ENCODE data around the gene QPRT. TPM values are rescaled to one million over a fixed set of nuclear protein-coding genes. Genes with fewer than 3 reads are reported as not detected.
"Not testable (repeated sequence)": the region's sequence is repeated elsewhere in the genome, so short reads cannot be mapped to it uniquely, and the experiment has no call there.

The QPRT gene
- total RNA-seq, 1 experiment from 2014 or later = 31.1 TPM

DNA sequence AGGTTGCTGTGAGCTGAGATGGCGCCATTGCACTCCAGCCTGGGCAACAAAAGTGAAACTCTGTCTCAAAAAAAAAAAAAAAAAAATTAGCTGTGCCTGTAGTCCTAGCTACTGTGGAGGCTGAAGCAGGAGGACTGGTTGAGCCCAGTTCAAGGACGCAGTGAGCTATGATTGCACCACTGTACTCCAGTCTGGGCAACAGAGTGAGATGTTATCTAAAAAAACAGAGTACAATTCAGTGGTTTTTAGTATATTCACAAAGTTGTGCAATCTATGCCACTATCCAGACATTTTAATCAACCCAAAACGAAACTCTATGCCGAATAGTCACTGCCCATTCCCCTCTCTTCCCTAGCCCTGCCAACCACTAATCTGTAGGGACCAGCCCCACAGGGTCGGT lies 41.7 kb downstream of the QPRT start:
- POLR2A ChIA-PET (ENCODE audit: low non-redundant PET) = no interaction called here
- no peak overlapping the region for H3K27ac ChIP-seq (ENCODE audit: low read depth, low read length, poor library complexity, severe bottlenecking)
- DNase-seq (ENCODE audit: low spot score) = no peak
- H3K4me3 ChIP-seq (ENCODE audit: low read depth, low read length, poor library complexity, severe bottlenecking) = no peak overlapping the region
- no peaks in the 10 kb centered on the region for H3K9me3 ChIP-seq (ENCODE audit: low read depth, low read length, poor library complexity, severe bottlenecking)
- CTCF ChIA-PET = interaction anchor here (0.6 to 0.7 kb wide), 2 partner anchors 20 to 95 kb away, joined by 4 to 5 read pairs; partner anchors contain the start of gene PAGR1
- H3K4me1 ChIP-seq (ENCODE audit: insufficient read depth, low read length, poor library complexity, severe bottlenecking) = no peaks in the 10 kb centered on the region
- H3K36me3 ChIP-seq (ENCODE audit: insufficient read depth, low read length, poor library complexity, severe bottlenecking) = no peaks in the 10 kb centered on the region
- no peaks in the 10 kb centered on the region for H3K27me3 ChIP-seq (replicated peaks; ENCODE audit: insufficient read depth, low read depth, low read length, poor library complexity)
- TF ChIP-seq, protein P1, sequence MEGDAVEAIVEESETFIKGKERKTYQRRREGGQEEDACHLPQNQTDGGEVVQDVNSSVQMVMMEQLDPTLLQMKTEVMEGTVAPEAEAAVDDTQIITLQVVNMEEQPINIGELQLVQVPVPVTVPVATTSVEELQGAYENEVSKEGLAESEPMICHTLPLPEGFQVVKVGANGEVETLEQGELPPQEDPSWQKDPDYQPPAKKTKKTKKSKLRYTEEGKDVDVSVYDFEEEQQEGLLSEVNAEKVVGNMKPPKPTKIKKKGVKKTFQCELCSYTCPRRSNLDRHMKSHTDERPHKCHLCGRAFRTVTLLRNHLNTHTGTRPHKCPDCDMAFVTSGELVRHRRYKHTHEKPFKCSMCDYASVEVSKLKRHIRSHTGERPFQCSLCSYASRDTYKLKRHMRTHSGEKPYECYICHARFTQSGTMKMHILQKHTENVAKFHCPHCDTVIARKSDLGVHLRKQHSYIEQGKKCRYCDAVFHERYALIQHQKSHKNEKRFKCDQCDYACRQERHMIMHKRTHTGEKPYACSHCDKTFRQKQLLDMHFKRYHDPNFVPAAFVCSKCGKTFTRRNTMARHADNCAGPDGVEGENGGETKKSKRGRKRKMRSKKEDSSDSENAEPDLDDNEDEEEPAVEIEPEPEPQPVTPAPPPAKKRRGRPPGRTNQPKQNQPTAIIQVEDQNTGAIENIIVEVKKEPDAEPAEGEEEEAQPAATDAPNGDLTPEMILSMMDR (conservative IDR thresholded peaks at IDR 0.05; ENCODE audit: low read depth, low read length) = no peak
- no peak for TF ChIP-seq EZH2 (IDR thresholded peaks at IDR 0.05; ENCODE audit: borderline replicate concordance, low read depth, low read length, poor library complexity, severe bottlenecking)
- BruUV-seq (replicated peaks) = no TSS peak
- intact Hi-C loops (cut with micrococcal nuclease; ENCODE audit: unreplicated experiment) = no loop called here

DNA sequence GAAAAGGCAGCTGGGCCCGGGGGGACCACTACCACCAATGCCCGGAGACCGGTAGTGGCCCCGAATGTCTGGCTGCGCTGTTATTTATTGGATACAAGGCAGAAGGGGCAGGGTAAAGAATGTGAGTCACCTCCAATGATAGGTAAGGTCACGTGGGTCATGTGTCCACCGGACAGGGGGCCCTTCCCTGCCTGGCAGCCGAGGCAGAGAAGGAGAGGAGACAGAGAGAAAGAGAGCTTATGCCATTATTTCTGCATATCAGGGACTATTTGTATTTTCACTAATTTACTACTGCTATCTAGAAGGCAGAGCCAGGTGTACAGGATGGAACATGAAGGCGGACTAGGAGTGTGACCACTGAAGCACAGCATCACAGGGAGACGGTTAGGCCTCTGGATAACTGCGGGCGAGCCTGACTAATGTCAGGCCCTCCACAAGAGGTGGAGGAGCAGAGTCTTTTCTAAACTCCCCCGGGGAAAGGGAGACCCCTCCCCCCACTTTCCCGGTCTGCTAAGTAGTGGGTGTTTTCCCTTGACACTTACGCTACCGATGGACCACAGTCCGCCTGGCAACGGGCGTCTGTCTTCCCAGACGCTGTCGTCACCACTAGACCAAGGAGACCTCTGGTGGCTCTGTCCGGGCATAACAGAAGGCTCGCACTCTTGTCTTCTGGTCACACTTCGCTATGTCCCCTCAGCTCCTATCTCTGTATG lies 42.3 kb downstream of the QPRT start:
- POLR2A ChIA-PET (ENCODE audit: low non-redundant PET); H3K4me1 ChIP-seq (ENCODE audit: insufficient read depth, low read length, poor library complexity, severe bottlenecking); H3K27ac ChIP-seq (ENCODE audit: low read depth, low read length, poor library complexity, severe bottlenecking); H3K27me3 ChIP-seq (replicated peaks; ENCODE audit: insufficient read depth, low read depth, low read length, poor library complexity); H3K36me3 ChIP-seq (ENCODE audit: insufficient read depth, low read length, poor library complexity, severe bottlenecking); H3K9me3 ChIP-seq (ENCODE audit: low read depth, low read length, poor library complexity, severe bottlenecking); intact Hi-C loops (cut with micrococcal nuclease; ENCODE audit: unreplicated experiment); BruUV-seq (replicated peaks); H3K4me3 ChIP-seq (ENCODE audit: low read depth, low read length, poor library complexity, severe bottlenecking): not testable (repeated sequence)
- TF ChIP-seq, protein P1 (conservative IDR thresholded peaks at IDR 0.05; ENCODE audit: low read depth, low read length) = peak; percentile 51
- CTCF ChIA-PET = interaction anchor here (0.7 to 1.2 kb wide), 2 partner anchors 15 to 21 kb away, joined by 5 to 6 read pairs; no protein-coding TSS in a partner anchor
- DNase-seq (ENCODE audit: low spot score) = peak; percentile 61

DNA sequence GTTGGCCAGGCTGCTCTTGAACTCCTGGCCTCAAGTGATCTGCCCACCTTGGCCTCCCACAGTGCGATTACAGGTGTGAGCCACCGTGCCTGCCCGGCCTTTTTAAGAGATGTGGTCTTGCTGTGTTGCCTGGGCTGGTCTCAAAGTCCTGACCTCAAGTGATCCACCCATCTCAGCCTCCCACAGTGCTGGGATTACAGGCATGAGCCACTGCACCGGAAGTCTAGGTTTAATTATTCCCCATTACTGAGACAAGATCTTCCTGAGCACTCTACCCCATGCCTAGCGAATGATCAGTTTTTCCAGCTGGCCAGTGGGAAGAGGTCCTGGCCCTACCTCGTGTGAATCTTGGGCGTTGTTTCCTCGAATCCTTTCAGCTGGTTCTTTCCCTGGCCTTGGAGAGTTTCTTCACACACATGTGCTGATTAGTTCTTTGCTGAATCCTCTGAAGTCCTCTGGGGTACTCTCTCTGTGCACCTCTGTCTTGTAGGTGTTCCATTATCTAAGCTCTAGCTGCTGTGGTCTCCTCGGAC lies 47.9 kb downstream of the QPRT start:
- no TSS peak for BruUV-seq (replicated peaks)
- intact Hi-C loops (cut with micrococcal nuclease; ENCODE audit: unreplicated experiment) = no loop called here
- POLR2A ChIA-PET (ENCODE audit: low non-redundant PET) = no interaction called here
- CTCF ChIA-PET = no interaction called here
- no peak for DNase-seq (ENCODE audit: low spot score)
- no peaks in the 10 kb centered on the region for H3K4me1 ChIP-seq (ENCODE audit: insufficient read depth, low read length, poor library complexity, severe bottlenecking)
- no peaks in the 10 kb centered on the region for H3K9me3 ChIP-seq (ENCODE audit: low read depth, low read length, poor library complexity, severe bottlenecking)
- no peak overlapping the region for H3K27ac ChIP-seq (ENCODE audit: low read depth, low read length, poor library complexity, severe bottlenecking)
- H3K27me3 ChIP-seq (replicated peaks; ENCODE audit: insufficient read depth, low read depth, low read length, poor library complexity) = no peaks in the 10 kb centered on the region
- H3K36me3 ChIP-seq (ENCODE audit: insufficient read depth, low read length, poor library complexity, severe bottlenecking) = no peaks in the 10 kb centered on the region
- no peak overlapping the region for H3K4me3 ChIP-seq (ENCODE audit: low read depth, low read length, poor library complexity, severe bottlenecking)
- no peak for TF ChIP-seq EZH2 (IDR thresholded peaks at IDR 0.05; ENCODE audit: borderline replicate concordance, low read depth, low read length, poor library complexity, severe bottlenecking)
- TF ChIP-seq, protein P1 (conservative IDR thresholded peaks at IDR 0.05; ENCODE audit: low read depth, low read length) = no peak

Measured in A673 (cell line).